Activated naive CD8-positive, alpha-beta T cell treated with anti-CD3 and anti-CD28 coated beads, Interleukin-2, amount 50 U/mL, for 16 hours (primary cell): ENCODE data around the gene TMEM11.

Source experiments
- DNase-seq: peaks from one replicate; pipeline ENCODE4 v3.0.0-alpha.2; 2020; ENCODE audit warnings: low read depth, low spot score

The TMEM11 gene

GRCh38 chr17:21161498-21162393 lies 52.2 kb downstream of the TMEM11 start:
- DNase-seq, result no peak

- DNase-seq, result no peak
These were observed 53.6 kb downstream of the TMEM11 start for GRCh38 chr17:21160401-21160800.

GRCh38 chr17:21157586-21158370 lies 56.2 kb downstream of the TMEM11 start:
- no peak for DNase-seq

GRCh38 chr17:21152731-21153130 lies 61.2 kb downstream of the TMEM11 start:
- DNase-seq, result no peak

GRCh38 chr17:21149621-21150020 lies 64.3 kb downstream of the TMEM11 start:
- no peak for DNase-seq
